GM18526 (cell line): ENCODE measurements around the gene IGFALS.

Experiments used
- POLR2A ChIP-seq: IDR thresholded peaks from 3 replicates; pipeline ENCODE4 v1.6.1; 2011; ENCODE audit not compliant: insufficient read length; ENCODE audit errors: extremely low read depth

The IGFALS gene

DNA sequence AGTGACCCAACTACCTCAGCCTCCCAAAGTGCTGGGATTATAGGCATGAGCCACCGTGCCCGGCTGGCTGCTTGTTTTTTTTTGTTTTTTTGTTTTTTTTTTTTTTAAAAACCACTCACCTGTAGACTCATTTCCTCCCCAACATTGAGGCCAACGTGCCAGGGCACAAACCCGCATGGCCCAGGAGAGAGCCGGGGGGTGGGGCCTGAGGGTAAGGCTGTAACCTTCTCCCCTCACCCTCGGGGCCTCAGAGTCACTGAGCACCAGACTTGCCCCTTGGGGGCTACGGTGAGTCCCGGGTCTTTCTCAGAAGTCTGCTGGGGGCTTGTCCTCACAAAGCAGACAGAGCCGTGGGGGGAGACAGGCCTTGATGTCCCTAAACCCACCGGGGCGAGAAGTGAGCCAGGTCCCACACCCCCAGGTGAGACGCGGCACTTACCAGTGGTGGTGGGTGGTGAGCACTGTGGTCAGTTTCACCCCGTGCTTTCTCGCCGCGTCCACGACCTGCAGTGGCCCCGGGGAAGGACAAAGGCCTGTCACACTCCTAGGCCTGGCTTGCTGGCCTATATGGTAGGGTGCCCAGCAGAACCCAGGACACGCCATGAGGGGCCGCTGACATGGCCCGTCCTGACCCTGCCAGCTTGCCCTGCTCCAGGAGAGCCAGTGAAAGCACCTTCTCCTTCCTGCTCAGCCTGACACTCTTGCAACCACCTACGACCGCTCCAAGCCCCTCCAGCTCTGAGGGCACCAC lies 28.5 kb upstream of the IGFALS start:
- no peak for TF ChIP-seq POLR2A

GRCh38 chr16:1820946-1821290 lies 27.4 kb upstream of the IGFALS start:
- no peak for TF ChIP-seq POLR2A

GRCh38 chr16:1820096-1820945 lies 26.8 kb upstream of the IGFALS start:
- no peak for TF ChIP-seq POLR2A

GRCh38 chr16:1819611-1820010 lies 26.1 kb upstream of the IGFALS start:
- TF ChIP-seq POLR2A, result no peak

DNA sequence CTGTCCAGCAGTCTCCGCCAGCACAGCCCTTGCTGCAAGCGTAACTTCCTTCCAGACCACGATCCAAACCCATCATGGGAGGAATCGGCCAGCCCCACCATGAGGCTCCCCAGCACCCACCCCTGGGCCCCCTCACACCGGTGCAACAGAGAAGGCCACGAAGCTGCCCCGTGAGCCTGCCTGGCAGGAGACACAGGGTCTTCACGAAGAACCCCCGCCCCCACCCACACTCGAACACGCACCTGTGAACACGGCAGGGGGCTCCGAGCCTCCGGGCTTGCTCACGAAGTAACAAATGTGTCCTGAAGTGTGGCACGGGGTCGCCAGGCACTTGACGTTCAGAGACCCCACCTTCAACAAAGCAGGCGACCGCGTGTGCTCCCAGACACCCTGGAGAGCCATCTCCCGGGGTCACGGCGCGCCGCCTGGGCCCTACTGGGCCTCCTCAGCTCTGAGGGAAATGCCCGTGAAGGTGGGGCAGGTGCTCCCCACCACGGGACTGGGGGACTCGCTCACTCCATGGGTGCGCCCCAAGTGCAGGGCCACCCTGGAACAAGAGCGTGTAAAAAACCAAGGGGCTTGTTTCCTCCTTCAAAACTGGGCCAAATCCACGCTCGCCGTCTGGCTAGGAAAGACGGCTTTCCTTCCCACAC lies 25.5 kb upstream of the IGFALS start:
- no peak for TF ChIP-seq POLR2A

DNA sequence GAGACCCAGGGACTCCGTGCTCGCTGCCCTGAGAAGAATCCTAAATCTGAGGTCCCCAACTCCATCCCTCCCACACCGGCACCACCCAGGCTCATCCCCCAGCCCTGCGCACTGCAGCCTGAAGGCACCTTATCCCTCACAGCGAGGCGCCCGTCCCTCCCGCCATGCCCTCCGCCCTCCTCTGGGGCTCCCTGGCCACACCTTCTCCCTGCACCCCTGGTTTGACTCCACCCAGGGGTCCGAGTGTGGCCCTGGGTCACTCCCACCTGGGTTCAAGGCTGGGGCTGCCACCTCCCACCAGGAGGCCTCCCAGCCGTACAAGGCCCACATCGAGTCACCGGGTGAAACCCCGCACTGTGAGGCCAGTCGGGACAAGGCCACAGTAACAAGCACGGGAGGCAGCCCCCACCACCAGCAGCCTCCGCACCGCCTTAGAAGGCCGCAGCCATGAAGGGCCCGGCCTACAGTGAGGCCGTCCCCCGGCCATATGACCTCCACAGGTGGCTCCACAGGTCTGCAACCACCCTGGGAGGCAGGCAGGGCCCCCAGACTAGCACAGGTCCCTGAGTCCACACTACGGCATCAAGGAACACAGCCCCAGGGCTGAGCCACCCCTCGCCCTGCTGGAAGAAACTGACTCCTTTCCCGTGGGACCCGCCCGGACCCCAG lies 24.8 kb upstream of the IGFALS start:
- no peak for TF ChIP-seq POLR2A

DNA sequence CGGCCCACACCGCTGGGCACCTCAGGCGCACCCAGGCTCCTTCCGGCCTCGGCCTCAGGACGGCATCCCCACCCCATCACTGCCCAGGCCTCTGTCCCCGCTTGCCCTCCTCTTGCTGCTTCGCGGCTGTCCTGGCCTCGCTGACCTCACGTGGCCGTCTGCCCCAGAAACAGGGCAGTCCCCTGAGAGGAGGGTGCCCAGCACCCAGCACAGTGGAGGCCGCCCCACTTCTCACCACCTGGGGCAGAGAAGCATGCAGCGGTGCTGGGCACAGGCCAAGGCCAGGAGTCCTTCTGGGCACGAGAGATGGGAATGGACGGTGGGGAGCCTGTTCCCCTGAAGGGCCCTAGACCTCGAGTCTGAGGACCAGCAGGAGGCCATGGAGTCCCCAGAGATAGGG lies 24.2 kb upstream of the IGFALS start:
- no peak for TF ChIP-seq POLR2A

- TF ChIP-seq POLR2A, result no peak
Observed at GRCh38 chr16:1817276-1817589, 23.7 kb upstream of the IGFALS start.

DNA sequence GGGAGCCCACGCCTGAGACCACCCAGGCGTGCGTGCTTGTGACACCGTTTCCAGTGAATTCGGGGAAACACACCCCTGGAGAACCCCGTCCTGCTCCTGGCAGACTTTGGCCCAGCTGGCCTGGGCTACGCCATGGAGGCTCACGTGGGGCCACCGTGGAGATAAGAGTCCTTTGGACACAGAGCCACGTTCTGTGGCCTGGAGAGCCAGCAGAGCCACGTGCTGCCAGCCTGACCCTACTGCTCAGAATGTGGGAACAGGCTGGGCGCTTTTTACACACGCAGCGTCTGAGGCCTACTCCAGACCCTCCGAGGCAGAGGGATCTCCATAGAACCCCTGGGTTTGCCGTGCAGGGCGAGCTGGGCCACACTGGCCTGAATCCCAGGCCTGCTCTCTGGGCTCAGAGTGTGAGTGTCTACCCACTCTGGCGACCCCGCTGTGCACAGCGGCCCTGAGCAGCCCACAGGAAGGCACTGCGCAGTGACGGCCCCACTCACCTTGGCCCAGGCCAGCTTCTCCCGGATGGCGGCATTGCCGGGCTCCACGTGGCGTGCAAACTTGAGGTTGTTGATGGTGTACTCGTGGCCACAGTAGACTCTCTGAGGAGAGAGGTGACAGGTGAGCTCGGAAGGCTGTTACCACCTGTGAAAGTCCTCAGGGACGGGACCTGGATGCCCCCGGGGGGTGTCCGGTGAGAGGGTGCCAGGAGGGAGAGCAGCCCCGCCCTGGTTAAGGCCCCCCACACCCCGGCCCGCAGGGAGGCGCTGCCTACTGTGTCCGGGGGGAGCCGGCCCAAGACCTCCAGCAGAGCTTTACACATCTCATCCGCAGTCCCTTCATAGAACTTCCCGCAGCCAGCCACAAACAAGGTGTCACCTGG lies 23.1 kb upstream of the IGFALS start:
- no peak for TF ChIP-seq POLR2A

GRCh38 chr16:1815461-1815860 lies 22.0 kb upstream of the IGFALS start:
- TF ChIP-seq POLR2A, result no peak

DNA sequence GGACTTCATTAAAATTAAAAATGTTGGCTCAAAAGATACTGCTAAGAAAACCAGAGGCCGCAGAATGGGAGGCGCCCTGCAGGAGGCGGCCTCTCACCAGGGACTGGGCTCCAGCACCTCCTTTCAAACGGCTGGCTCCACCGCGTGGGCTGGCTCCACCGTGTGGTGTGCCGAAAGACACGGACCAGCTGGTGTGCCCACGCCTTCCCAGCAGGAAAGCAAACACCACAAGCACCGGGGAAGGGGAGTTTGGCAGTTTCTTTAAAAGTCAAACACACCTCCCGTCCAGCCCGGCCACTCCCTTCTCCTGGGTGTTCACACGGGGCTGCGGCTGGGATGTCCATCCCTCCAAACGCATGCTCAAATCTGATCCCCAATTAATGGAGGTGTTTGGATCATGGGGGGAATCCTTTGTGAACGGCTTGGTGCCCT lies 19.2 kb upstream of the IGFALS start:
- TF ChIP-seq POLR2A, result no peak

- TF ChIP-seq POLR2A, result no peak
Observed at GRCh38 chr16:1810536-1810935, 17.0 kb upstream of the IGFALS start.

DNA sequence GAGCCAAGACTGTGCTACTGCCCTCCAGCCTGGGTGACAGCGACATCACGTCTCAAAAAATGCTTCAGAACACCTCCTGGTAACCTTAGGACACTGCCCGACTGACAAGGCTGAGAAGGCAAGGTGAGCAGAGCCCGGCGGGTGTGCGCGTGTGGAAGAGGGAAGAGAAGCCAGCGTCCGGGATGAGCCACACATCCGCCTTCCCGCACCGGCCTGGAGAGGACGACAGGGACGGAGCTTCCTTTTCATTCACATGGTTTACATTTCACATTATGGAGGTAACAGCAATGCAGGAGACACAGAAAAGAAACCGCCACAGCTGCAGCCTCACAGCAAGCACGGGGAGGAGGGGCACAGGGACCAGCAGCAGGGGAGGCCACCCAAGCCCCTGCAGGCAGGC lies 16.6 kb upstream of the IGFALS start:
- no peak for TF ChIP-seq POLR2A

- no peak for TF ChIP-seq POLR2A
Observed at GRCh38 chr16:1809281-1809801, 15.8 kb upstream of the IGFALS start.

DNA sequence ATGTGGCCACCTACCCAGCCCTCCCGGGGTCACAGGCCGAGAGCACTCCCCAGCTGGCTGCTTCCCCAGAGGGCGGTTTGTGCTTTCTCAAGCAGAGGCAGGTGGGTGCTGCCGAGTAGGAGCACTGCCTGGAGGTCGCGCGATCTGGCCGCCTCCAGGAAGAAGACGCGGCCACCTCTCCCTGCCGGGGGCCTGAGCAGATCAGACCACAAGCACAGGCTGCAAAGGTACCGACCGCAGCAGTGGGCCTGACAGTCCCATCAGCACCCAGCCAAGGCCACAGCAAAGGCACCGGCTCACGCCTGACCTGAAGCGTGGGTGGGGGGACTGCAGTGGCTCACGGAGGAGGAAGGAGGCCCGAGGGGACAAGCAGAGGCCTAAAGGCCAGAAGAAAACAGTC lies 15.2 kb upstream of the IGFALS start:
- TF ChIP-seq POLR2A, result no peak

GRCh38 chr16:1807626-1808025 lies 14.1 kb upstream of the IGFALS start:
- no peak for TF ChIP-seq POLR2A
